Measurements from ENCODE around the gene GP1BA. TPM values are rescaled to one million over a fixed set of nuclear protein-coding genes. Genes with fewer than 3 reads are reported as not detected.

Gene GP1BA
- polyA plus RNA-seq, 1 donor from 2014 or later, result not detected

- Histone ChIP-seq H2AFZ (ENCODE audit: low read depth, low read length) (peak within 1 kb of the TSS; percentile 65), H3K36me3 (ENCODE audit: insufficient read depth, low read length) (no peaks in the 10 kb centered on the region), H3K27me3 (ENCODE audit: insufficient read depth, low read depth, low read length) (no peaks in the 10 kb centered on the region), H3K4me3 (ENCODE audit: low read length) (peak within 1 kb of the TSS; percentile 71), H3K9ac (ENCODE audit: low read length) (peak within 1 kb of the TSS; percentile 89), H3K4me2 (ENCODE audit: low read length) (peak within 1 kb of the TSS; percentile 86), H3K9me2 (ENCODE audit: insufficient read depth, low read length) (no peaks in the 10 kb centered on the region), H3K9me3 (ENCODE audit: low read length) (no peaks in the 10 kb centered on the region), H4K20me1 (ENCODE audit: insufficient read depth) (no peaks in the 10 kb centered on the region), H3K79me2 (replicated peaks; ENCODE audit: insufficient read depth, low read length) (no peaks in the 10 kb centered on the region), H3K27ac (ENCODE audit: low read length) (peak within 1 kb of the TSS; percentile 97), H3F3A (ENCODE audit: insufficient read depth, low read length, poor library complexity, severe bottlenecking) (peaks cover 9% of the 10 kb centered on the region)
- TF ChIP-seq CTCF (IDR thresholded peaks at IDR 0.05; ENCODE audit: poor library complexity, severe bottlenecking) (peak; percentile 5), MXI1 (conservative IDR thresholded peaks at IDR 0.05; ENCODE audit: poor library complexity, severe bottlenecking) (peak; percentile 77), EP300 (conservative IDR thresholded peaks at IDR 0.05; ENCODE audit: poor library complexity, severe bottlenecking) (peak; percentile 73), REST (IDR thresholded peaks at IDR 0.05; ENCODE audit: borderline replicate concordance) (peak; percentile 97), TAF1 (IDR thresholded peaks at IDR 0.05; ENCODE audit: low read depth) (peak; percentile 98), RAD21 (conservative IDR thresholded peaks at IDR 0.05) (peak; percentile 55), EZH2 (IDR thresholded peaks at IDR 0.05; ENCODE audit: borderline replicate concordance, insufficient read depth, low read length, poor library complexity, severe bottlenecking) (no peak), POLR2AphosphoS5 (IDR thresholded peaks at IDR 0.05) (peak; percentile 97), SMC3 (conservative IDR thresholded peaks at IDR 0.05; ENCODE audit: poor library complexity) (peak; percentile 43)
Measured at GRCh38 chr17:4967539-4968485, 35.7 kb downstream of the GP1BA start, which contains the start of gene SPAG7. Gene SPAG7 (minus strand): TSS chr17:4967817. CDS start chr17:4967804, 13 bp downstream.

GRCh38 chr17:4968486-4969046 lies 36.5 kb downstream of the GP1BA start:
- no peaks in the 10 kb centered on the region for H3K79me2 ChIP-seq (replicated peaks; ENCODE audit: insufficient read depth, low read length)
- TF ChIP-seq CTCF (IDR thresholded peaks at IDR 0.05; ENCODE audit: poor library complexity, severe bottlenecking) (no peak), REST (IDR thresholded peaks at IDR 0.05; ENCODE audit: borderline replicate concordance) (no peak), TAF1 (IDR thresholded peaks at IDR 0.05; ENCODE audit: low read depth) (no peak), MXI1 (conservative IDR thresholded peaks at IDR 0.05; ENCODE audit: poor library complexity, severe bottlenecking) (no peak), EP300 (conservative IDR thresholded peaks at IDR 0.05; ENCODE audit: poor library complexity, severe bottlenecking) (no peak)
- no peaks in the 10 kb centered on the region for H3K9me3 ChIP-seq (ENCODE audit: low read length)
- H2AFZ ChIP-seq (ENCODE audit: low read depth, low read length), result peak overlapping the region; percentile 65
- peak overlapping the region; percentile 86 for H3K4me2 ChIP-seq (ENCODE audit: low read length)
- H3F3A ChIP-seq (ENCODE audit: insufficient read depth, low read length, poor library complexity, severe bottlenecking), result peaks cover 9% of the 10 kb centered on the region
- no peaks in the 10 kb centered on the region for H3K9me2 ChIP-seq (ENCODE audit: insufficient read depth, low read length)
- no peaks in the 10 kb centered on the region for H4K20me1 ChIP-seq (ENCODE audit: insufficient read depth)
- peak overlapping the region; percentile 89 for H3K9ac ChIP-seq (ENCODE audit: low read length)
- H3K36me3 ChIP-seq (ENCODE audit: insufficient read depth, low read length), result no peaks in the 10 kb centered on the region
- H3K27ac ChIP-seq (ENCODE audit: low read length), result peak overlapping the region; percentile 97
- peak overlapping the region; percentile 71 for H3K4me3 ChIP-seq (ENCODE audit: low read length)
- no peaks in the 10 kb centered on the region for H3K27me3 ChIP-seq (ENCODE audit: insufficient read depth, low read depth, low read length)
